BLaER1 (cell line): Measurements from ENCODE around the gene ARHGEF6.

ENCODE experiments used
- H3K27ac ChIP-seq: shearing (Covaris generic); formaldehyde crosslinking; 2 replicates; pipeline ENCODE4 v1.8.1; 2022
- H3K27me3 ChIP-seq: shearing (Covaris generic); formaldehyde crosslinking; 2 replicates; pipeline ENCODE4 v1.8.1; 2022
- H3K36me3 ChIP-seq: shearing (Covaris generic); formaldehyde crosslinking; 2 replicates; pipeline ENCODE4 v1.8.1; 2022
- H3K4me1 ChIP-seq: shearing (Covaris generic); formaldehyde crosslinking; 2 replicates; pipeline ENCODE4 v1.8.1; 2022
- H3K4me2 ChIP-seq: shearing (Covaris generic); formaldehyde crosslinking; 2 replicates; pipeline ENCODE4 v1.8.1; 2022
- H3K4me3 ChIP-seq: shearing (Covaris generic); formaldehyde crosslinking; 2 replicates; pipeline ENCODE4 v1.8.1; 2022
- H3K9ac ChIP-seq: shearing (Covaris generic); formaldehyde crosslinking; 2 replicates; pipeline ENCODE4 v1.8.1; 2022
- H3K9me3 ChIP-seq: shearing (Covaris generic); formaldehyde crosslinking; 2 replicates; pipeline ENCODE4 v1.8.1; 2022
- H4K20me1 ChIP-seq: shearing (Covaris generic); formaldehyde crosslinking; 2 replicates; pipeline ENCODE4 v1.8.1; 2022
- Cebpa-rat ChIP-seq: shearing (Covaris generic); IDR thresholded peaks from 2 replicates; pipeline ENCODE4 v1.8.1; 2022

The ARHGEF6 gene

DNA sequence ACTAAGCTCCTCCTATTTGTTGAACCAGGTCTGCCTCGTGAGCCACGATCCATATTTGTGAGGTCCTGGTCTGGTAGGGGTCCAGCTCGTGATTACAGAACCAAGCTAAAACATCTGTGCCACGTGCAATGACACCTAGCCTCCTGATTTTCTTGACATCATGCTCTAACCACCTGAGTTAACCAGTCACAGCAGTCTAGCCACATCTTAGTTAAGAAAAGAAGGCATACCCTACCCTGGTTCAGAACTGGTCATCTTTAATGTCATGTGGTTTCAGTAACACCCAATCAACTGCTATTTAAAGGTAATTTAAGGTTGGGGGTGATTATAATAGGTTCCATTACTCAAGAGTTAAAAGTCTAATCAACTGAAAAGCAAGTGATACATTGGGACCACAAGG is 28.4 kb downstream of the ARHGEF6 start:
- peaks cover 72% of the 10 kb centered on the region; the same call in 1 of the 2 replicates for H4K20me1 ChIP-seq
- H3K36me3 ChIP-seq = no peaks in the 10 kb centered on the region
- peaks cover 8% of the 10 kb centered on the region for H3K4me1 ChIP-seq
- H3K9ac ChIP-seq = no peak overlapping the region
- H3K4me3 ChIP-seq = no peak overlapping the region
- H3K27ac ChIP-seq = no peak overlapping the region
- peaks cover 88% of the 10 kb centered on the region for H3K27me3 ChIP-seq
- no peak overlapping the region for H3K4me2 ChIP-seq
- no peaks in the 10 kb centered on the region for H3K9me3 ChIP-seq
- TF ChIP-seq Cebpa-rat = no peak

DNA sequence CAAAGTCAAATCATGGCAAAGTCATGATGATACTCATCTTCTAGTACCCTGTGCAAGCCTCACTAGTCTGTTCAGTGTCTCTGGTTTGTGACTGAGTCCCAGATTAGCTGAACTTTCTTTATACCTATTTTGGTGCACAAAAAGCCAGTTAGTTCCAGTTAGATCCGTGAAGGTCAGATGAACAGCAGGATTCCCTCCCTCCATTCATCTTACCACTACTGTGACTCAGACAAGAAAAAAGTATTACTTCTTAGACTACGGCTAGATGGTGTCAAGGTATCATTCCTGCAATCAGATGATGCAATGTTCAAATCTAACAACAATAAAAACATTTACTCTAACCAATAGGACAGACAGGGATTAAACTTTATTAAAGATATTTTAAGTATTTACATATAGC is 30.4 kb downstream of the ARHGEF6 start:
- no peak for TF ChIP-seq Cebpa-rat
- Histone ChIP-seq H3K9ac (no peak overlapping the region), H3K4me1 (peaks cover 16% of the 10 kb centered on the region), H3K9me3 (no peaks in the 10 kb centered on the region), H4K20me1 (peaks cover 52% of the 10 kb centered on the region; the same call in 1 of the 2 replicates), H3K27me3 (peaks cover 89% of the 10 kb centered on the region), H3K4me2 (no peak overlapping the region), H3K36me3 (no peaks in the 10 kb centered on the region), H3K27ac (no peak overlapping the region), H3K4me3 (no peak overlapping the region)

- Histone ChIP-seq H3K36me3 (peaks cover 7% of the 10 kb centered on the region; the same call in 1 of the 2 replicates), H3K4me2 (peak overlapping the region; percentile 26), H3K27ac (no peak overlapping the region)
Measured at GRCh38 chrX:136747003-136747986, 33.4 kb downstream of the ARHGEF6 start.

DNA sequence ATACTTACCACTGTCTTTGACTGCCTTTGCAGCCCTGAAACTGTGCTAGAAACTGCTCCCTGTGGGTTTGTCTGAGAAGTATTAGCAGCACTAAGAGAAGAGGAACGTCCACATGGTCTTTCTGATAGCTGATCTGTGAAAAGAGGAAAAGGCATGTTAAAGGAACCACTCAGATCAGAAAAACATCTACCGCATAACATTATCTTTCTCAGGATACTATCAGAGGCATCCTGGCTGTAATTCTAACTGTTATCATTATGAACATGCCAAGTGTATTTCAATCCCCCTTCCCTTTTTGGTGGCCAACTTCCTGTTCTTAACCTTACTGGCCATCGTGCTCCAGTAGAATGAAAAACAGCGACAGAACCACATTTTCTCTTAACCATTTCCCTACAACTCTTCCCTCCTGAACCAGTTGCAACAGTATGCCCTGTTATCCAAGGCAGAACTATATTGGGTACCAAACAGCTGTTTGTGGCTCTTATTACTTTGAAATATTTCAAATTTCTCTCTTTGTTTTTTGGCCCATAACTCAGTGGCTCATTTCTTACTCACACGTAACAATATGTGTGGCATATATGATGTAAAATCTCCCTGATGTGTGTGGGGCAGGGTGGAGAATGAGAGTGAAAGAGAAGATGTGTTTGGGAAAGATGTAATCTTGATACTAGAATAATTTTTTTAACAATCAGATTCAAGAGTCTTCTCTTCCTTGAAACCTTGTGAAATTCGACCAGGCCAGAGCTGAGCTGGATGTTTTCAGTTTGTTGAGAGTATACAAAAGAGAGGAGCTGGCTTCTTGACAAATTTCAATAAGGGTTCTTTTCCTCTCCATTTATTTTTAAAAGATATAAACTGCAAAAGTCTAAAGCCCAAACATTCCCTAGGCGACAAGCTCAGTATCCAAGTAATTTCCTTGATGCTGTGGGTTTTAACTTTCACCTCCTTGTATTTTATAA is 35.2 kb downstream of the ARHGEF6 start:
- Histone ChIP-seq H3K27ac (no peak overlapping the region), H3K9ac (no peak overlapping the region), H3K4me1 (peaks cover 22% of the 10 kb centered on the region), H3K27me3 (peaks cover 87% of the 10 kb centered on the region), H3K4me3 (no peak overlapping the region), H3K4me2 (0 out of 2 replicates have a peak overlapping the region, but pooled peaks have one; percentile 10), H3K9me3 (no peaks in the 10 kb centered on the region), H4K20me1 (0 out of 2 replicates have a peak, but pooled peaks cover 9% of the 10 kb centered on the region), H3K36me3 (peaks cover 8% of the 10 kb centered on the region; the same call in 1 of the 2 replicates)
- no peak for TF ChIP-seq Cebpa-rat

More at GRCh38 chrX:136747003-136747986, 33.4 kb downstream of the ARHGEF6 start:
- TF ChIP-seq Cebpa-rat = no peak
- Histone ChIP-seq H3K27me3 (peaks cover 89% of the 10 kb centered on the region), H3K4me3 (no peak overlapping the region), H3K9ac (no peak overlapping the region), H4K20me1 (0 out of 2 replicates have a peak, but pooled peaks cover 25% of the 10 kb centered on the region), H3K9me3 (no peaks in the 10 kb centered on the region), H3K4me1 (peaks cover 22% of the 10 kb centered on the region)

DNA sequence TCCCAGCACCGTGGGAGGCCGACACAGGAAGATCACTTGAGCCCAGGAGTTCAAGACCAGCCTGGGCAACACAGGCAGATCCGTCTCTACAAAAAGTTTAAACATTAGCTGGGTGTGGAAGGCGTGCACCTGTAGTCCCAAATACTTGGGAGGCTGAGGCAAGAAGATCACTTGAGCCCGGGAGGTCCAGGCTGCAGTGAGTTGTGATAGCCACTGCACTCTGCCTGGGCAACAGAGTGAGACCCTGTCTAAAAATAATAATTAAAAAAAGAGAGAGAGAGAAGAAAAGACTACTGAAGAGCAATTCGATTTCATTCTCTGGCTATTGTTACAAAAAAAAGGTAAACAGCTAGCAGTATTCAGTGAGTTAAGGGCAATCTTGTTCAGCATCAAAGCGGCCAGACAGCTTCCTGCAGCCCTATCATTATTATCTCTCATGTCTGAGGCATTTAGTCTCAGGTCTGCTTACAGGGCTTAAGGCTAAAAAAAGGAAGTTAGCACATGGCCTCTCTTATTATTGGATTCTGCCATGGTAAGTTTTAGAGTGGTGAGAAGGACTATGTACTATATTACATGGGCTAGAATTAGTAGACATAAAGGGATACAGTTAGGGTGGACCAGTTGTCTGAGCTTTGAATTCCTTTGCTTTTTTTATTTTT is 37.9 kb downstream of the ARHGEF6 start:
- no peak overlapping the region for H3K27ac ChIP-seq
- no peak overlapping the region for H3K4me2 ChIP-seq
- H3K27me3 ChIP-seq = peaks cover 92% of the 10 kb centered on the region
- H3K4me3 ChIP-seq = no peak overlapping the region
- no peaks in the 10 kb centered on the region for H3K9me3 ChIP-seq
- no peak overlapping the region for H3K9ac ChIP-seq
- H3K36me3 ChIP-seq = peaks cover 15% of the 10 kb centered on the region; the same call in 1 of the 2 replicates
- H3K4me1 ChIP-seq = peaks cover 20% of the 10 kb centered on the region
- no peak for TF ChIP-seq Cebpa-rat
- no peaks in the 10 kb centered on the region for H4K20me1 ChIP-seq

DNA sequence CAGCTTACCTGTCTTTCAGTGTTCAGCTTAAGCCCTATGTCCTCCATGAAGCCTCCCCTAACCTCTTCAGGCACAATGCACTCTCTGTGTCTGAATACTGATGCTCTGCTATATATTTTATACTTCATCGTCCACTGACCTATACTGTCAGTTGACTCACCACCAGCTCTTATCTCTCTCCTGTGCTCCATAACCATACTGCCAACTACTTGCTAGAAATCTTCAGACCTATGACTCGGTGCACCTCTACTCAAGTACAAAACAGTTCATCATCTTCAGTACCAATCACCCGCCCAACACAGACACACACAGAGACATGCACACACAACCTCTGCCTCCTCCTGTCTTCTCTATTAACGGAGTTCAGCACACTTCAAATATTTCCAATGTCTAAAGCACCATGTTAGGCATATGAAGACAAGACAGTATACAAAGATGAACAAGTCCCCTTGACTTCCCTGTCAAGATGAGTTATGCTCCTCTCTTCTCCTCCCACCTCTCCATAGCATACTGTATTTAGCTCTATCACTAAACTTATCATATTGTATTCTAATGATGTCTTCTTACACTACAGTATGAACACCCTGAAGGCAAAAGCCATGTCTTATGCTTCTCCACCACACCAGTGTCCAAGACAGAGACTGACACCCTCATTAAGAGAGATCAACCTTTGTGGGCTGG is 42.5 kb downstream of the ARHGEF6 start:
- Histone ChIP-seq H3K27ac (no peak overlapping the region), H3K4me2 (no peak overlapping the region), H3K4me1 (peaks cover 26% of the 10 kb centered on the region), H4K20me1 (no peaks in the 10 kb centered on the region), H3K9me3 (no peaks in the 10 kb centered on the region), H3K9ac (no peak overlapping the region), H3K27me3 (peaks cover 88% of the 10 kb centered on the region), H3K36me3 (peaks cover 15% of the 10 kb centered on the region; the same call in 1 of the 2 replicates), H3K4me3 (no peak overlapping the region)
- TF ChIP-seq Cebpa-rat = no peak

GRCh38 chrX:136736690-136737089 is 44.0 kb downstream of the ARHGEF6 start:
- no peaks in the 10 kb centered on the region for H4K20me1 ChIP-seq
- no peak overlapping the region for H3K4me3 ChIP-seq
- peaks cover 85% of the 10 kb centered on the region for H3K27me3 ChIP-seq
- H3K9me3 ChIP-seq = no peaks in the 10 kb centered on the region
- H3K4me1 ChIP-seq = peaks cover 26% of the 10 kb centered on the region
- no peak overlapping the region for H3K27ac ChIP-seq
- peaks cover 8% of the 10 kb centered on the region; the same call in 1 of the 2 replicates for H3K36me3 ChIP-seq
- TF ChIP-seq Cebpa-rat = no peak
- peak overlapping the region; percentile 68 for H3K4me2 ChIP-seq
- H3K9ac ChIP-seq = no peak overlapping the region

DNA sequence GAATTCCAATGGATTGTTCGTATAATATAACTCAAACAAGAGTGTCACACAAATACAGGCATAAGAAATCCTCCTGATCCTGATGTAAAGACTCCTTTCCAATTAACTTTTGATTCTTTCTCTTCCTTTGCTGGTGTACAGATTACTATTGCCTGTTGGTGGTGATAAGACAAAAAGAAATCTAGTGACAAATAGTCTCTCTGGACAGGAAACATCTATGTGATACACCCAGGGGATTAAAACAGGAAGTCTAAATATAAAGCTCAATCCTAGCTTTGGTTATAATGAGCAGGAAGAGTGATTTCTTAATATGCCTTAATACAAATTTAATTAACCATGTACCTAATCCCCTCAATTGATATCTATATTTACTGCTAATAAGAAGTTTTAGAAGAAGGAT is 45.1 kb downstream of the ARHGEF6 start:
- Histone ChIP-seq H3K4me3 (no peak overlapping the region), H3K27me3 (peaks cover 85% of the 10 kb centered on the region), H3K9me3 (no peaks in the 10 kb centered on the region), H4K20me1 (no peaks in the 10 kb centered on the region), H3K36me3 (peaks cover 8% of the 10 kb centered on the region; the same call in 1 of the 2 replicates), H3K9ac (peak overlapping the region; percentile 16; the same call in 1 of the 2 replicates), H3K4me1 (peaks cover 26% of the 10 kb centered on the region), H3K4me2 (peak overlapping the region; percentile 68), H3K27ac (no peak overlapping the region)
- no peak for TF ChIP-seq Cebpa-rat
